Small intestine (tissue), 7 donors: Measurements from ENCODE around the gene SKAP1. TPM values are rescaled to one million over a fixed set of nuclear protein-coding genes. Genes with fewer than 3 reads are reported as not detected.
"Not testable (repeated sequence)": the region's sequence is repeated elsewhere in the genome, so short reads cannot be mapped to it uniquely, and the experiment has no call there.

Experiments
- DNase-seq, 2 donors: peaks; one replicate each; pipeline versions ENCODE4 v3.0.0 to v3.0.0-alpha.2; 2013
- FAIRE-seq: peaks from 2 replicates; lab custom pipeline; 2012; peaks lifted over from hg19 to GRCh38; lab: Jason Lieb, UNC
- H3K27ac ChIP-seq, 3 donors: one replicate each; pipeline ENCODE4 v1.5.1; 2013; ENCODE audit warnings: low read length in 2 of 3, mild to moderate bottlenecking in 2 of 3, control low read depth in 1 of 3, inconsistent platforms in 1 of 3, low read depth in 1 of 3, moderate library complexity in 1 of 3
- H3K27me3 ChIP-seq, 3 donors: one replicate each; pipeline ENCODE4 v1.6.1; 2013; ENCODE audit warnings: low read length in 3 of 3, inconsistent platforms in 1 of 3; ENCODE audit not compliant: control insufficient read depth in 3 of 3, insufficient read depth in 3 of 3
- H3K36me3 ChIP-seq, 3 donors: one replicate each; pipeline ENCODE4 v1.6.1; 2013; ENCODE audit warnings: low read length in 3 of 3, inconsistent platforms in 1 of 3, low read depth in 1 of 3, mild to moderate bottlenecking in 1 of 3, moderate library complexity in 1 of 3; ENCODE audit not compliant: control insufficient read depth in 3 of 3, insufficient read depth in 2 of 3
- H3K4me1 ChIP-seq, 3 donors: one replicate each; pipeline ENCODE4 v1.6.1; 2013; ENCODE audit warnings: low read length in 2 of 3, inconsistent platforms in 1 of 3, low read depth in 1 of 3, mild to moderate bottlenecking in 1 of 3, moderate library complexity in 1 of 3; ENCODE audit not compliant: control insufficient read depth in 3 of 3, insufficient read depth in 2 of 3
- H3K4me3 ChIP-seq, 3 donors: one replicate each; pipeline ENCODE4 v1.5.1; 2013; ENCODE audit warnings: low read length in 3 of 3, control low read depth in 1 of 3, inconsistent platforms in 1 of 3, low read depth in 1 of 3, mild to moderate bottlenecking in 1 of 3, moderate library complexity in 1 of 3
- H3K9me3 ChIP-seq, 2 donors: one replicate each; pipeline ENCODE4 v1.6.1; 2013; ENCODE audit warnings: low read depth in 1 of 2, low read length in 1 of 2; ENCODE audit not compliant: control insufficient read depth in 2 of 2, insufficient read depth in 1 of 2
- WGBS, 3 donors: extraction: QIAGEN DNeasy Blood & Tissue Kit; methylation state at CpG; one replicate each; pipeline ENCODE4 v1.1.7; 2013; 5-methylcytosine and 5-hydroxymethylcytosine counted together
- polyA plus RNA-seq, 4 donors: library from polyadenylated mRNA; stranded (reverse) in 3 of 4; unstranded in 1 of 4; fragments of 200-250 nt in 3 of 4; fragments of 120-200 nt in 1 of 4; gene quantifications; one replicate each; pipeline versions ENCODE4 v1.2.1 to v1.2.3, GENCODE V29; 2013
- donor health status: healthy with polysubstance abuse.
- donor health status: control.
- donor health status: control.
- donor health status: Bipolar disorder and iron deficiency.
- donor health status: healthy.

Gene SKAP1
- polyA plus RNA-seq, 4 donors = 1.8 to 8.1 (median 2.1) TPM

GRCh38 chr17:48413613-48414405 lies 16.2 kb downstream of the SKAP1 start:
- Histone ChIP-seq H3K27ac (no peak overlapping the region), H3K9me3 (no peaks in the 10 kb centered on the region), H3K4me1 (no peaks in the 10 kb centered on the region), H3K36me3 (no peaks in the 10 kb centered on the region), H3K4me3 (no peak overlapping the region), H3K27me3 (peaks cover 0 to 16% (median 0%) of the 10 kb centered on the region in 3 donors)
- DNase-seq = peak in 1 of 2 donors; percentile 8
- WGBS, 3 donors = 54 to 72% (median 65%) methylated on average over 5 of the region's 5 CpGs
- no peak for FAIRE-seq

GRCh38 chr17:48412841-48413240 lies 17.2 kb downstream of the SKAP1 start:
- Histone ChIP-seq H3K27me3 (peaks cover 0 to 14% (median 0%) of the 10 kb centered on the region in 3 donors), H3K9me3 (no peaks in the 10 kb centered on the region), H3K4me3 (no peak overlapping the region), H3K4me1 (no peaks in the 10 kb centered on the region), H3K36me3 (no peaks in the 10 kb centered on the region), H3K27ac (no peak overlapping the region)
- WGBS, 3 donors = 64 to 76% (median 70%) methylated on average over 1 of the region's 1 CpG
- DNase-seq (no peak), FAIRE-seq (no peak)

- not testable (repeated sequence) for H3K4me3 ChIP-seq, FAIRE-seq, H3K27me3 ChIP-seq, H3K9me3 ChIP-seq, DNase-seq, H3K27ac ChIP-seq, H3K4me1 ChIP-seq, H3K36me3 ChIP-seq
- WGBS, 3 donors = 95% methylated on average over 5 to 7 of the region's 7 CpGs
These were observed 19.2 kb downstream of the SKAP1 start for GRCh38 chr17:48410821-48411220.

- Histone ChIP-seq H3K9me3 (no peaks in the 10 kb centered on the region), H3K27me3 (peaks cover 0 to 6% (median 0%) of the 10 kb centered on the region in 3 donors), H3K36me3 (no peaks in the 10 kb centered on the region), H3K4me1 (no peaks in the 10 kb centered on the region), H3K27ac (no peak overlapping the region), H3K4me3 (no peak overlapping the region)
- no peak for FAIRE-seq
- 86 to 91% (median 89%) methylated on average over 5 of the region's 5 CpGs for WGBS, 3 donors
- DNase-seq = no peak
These were observed 20.4 kb downstream of the SKAP1 start for GRCh38 chr17:48409607-48410006.

GRCh38 chr17:48406936-48407567 lies 23.0 kb downstream of the SKAP1 start:
- Histone ChIP-seq H3K36me3 (no peaks in the 10 kb centered on the region), H3K27ac (no peak overlapping the region), H3K27me3 (peaks cover 0 to 6% (median 0%) of the 10 kb centered on the region in 3 donors), H3K4me1 (no peaks in the 10 kb centered on the region), H3K9me3 (no peaks in the 10 kb centered on the region), H3K4me3 (no peak overlapping the region)
- FAIRE-seq = no peak
- no peak for DNase-seq
- 11 to 34% (median 18%) methylated on average over 3 of the region's 3 CpGs for WGBS, 3 donors

- no peak overlapping the region for H3K27ac ChIP-seq
- H3K4me1 ChIP-seq = no peaks in the 10 kb centered on the region
- no peaks in the 10 kb centered on the region for H3K36me3 ChIP-seq
- DNase-seq (no peak), FAIRE-seq (no peak)
- no peak overlapping the region for H3K4me3 ChIP-seq
- peaks cover 0 to 11% (median 0%) of the 10 kb centered on the region in 3 donors for H3K27me3 ChIP-seq
- WGBS, 3 donors = 64 to 76% (median 72%) methylated on average over 3 of the region's 3 CpGs
- no peaks in the 10 kb centered on the region for H3K9me3 ChIP-seq
These were observed 35.2 kb downstream of the SKAP1 start for GRCh38 chr17:48394821-48395220.

GRCh38 chr17:48393283-48393682 lies 36.7 kb downstream of the SKAP1 start:
- DNase-seq (no peak), FAIRE-seq (no peak)
- Histone ChIP-seq H3K27ac (no peak overlapping the region), H3K4me1 (no peaks in the 10 kb centered on the region), H3K4me3 (no peak overlapping the region), H3K27me3 (peaks cover 0 to 18% (median 0%) of the 10 kb centered on the region in 3 donors), H3K36me3 (no peaks in the 10 kb centered on the region), H3K9me3 (no peaks in the 10 kb centered on the region)

- DNase-seq (no peak), FAIRE-seq (no peak)
- Histone ChIP-seq H3K36me3 (no peaks in the 10 kb centered on the region), H3K27me3 (peaks cover 0 to 18% (median 0%) of the 10 kb centered on the region in 3 donors), H3K27ac (no peak overlapping the region), H3K4me1 (no peaks in the 10 kb centered on the region), H3K4me3 (no peak overlapping the region), H3K9me3 (no peaks in the 10 kb centered on the region)
- WGBS, 3 donors = 58 to 73% (median 73%) methylated on average over 4 of the region's 4 CpGs
These were observed 37.2 kb downstream of the SKAP1 start for GRCh38 chr17:48392857-48393256.
